ENCODE results near the gene WIPF2. TPM values are rescaled to one million over a fixed set of nuclear protein-coding genes. Genes with fewer than 3 reads are reported as not detected.

The WIPF2 gene
- total RNA-seq, 1 donor from 2014 or later, result 25.4 TPM

- no peaks in the 10 kb centered on the region for H3K36me3 Mint-ChIP-seq (ENCODE audit: unreplicated experiment)
- H3K27me3 Mint-ChIP-seq (ENCODE audit: unreplicated experiment), result no peaks in the 10 kb centered on the region
- peaks cover 2% of the 10 kb centered on the region for H3K4me1 Mint-ChIP-seq (ENCODE audit: low read depth, unreplicated experiment)
- H3K27ac Mint-ChIP-seq (ENCODE audit: unreplicated experiment), result no peak overlapping the region
- H3K4me3 Mint-ChIP-seq (ENCODE audit: unreplicated experiment), result no peak overlapping the region
- no peak for TF ChIP-seq CTCF (IDR thresholded peaks at IDR 0.05; ENCODE audit: partially characterized antibody, unreplicated experiment)
- no peaks in the 10 kb centered on the region for H3K9me3 Mint-ChIP-seq (ENCODE audit: unreplicated experiment)
- no peak for DNase-seq
Observed at GRCh38 chr17:40247926-40248495, 28.9 kb downstream of the WIPF2 start.

- no peak overlapping the region for H3K27ac Mint-ChIP-seq (ENCODE audit: unreplicated experiment)
- no peak for DNase-seq
- no peak overlapping the region for H3K4me3 Mint-ChIP-seq (ENCODE audit: unreplicated experiment)
- no peaks in the 10 kb centered on the region for H3K27me3 Mint-ChIP-seq (ENCODE audit: unreplicated experiment)
- TF ChIP-seq CTCF (IDR thresholded peaks at IDR 0.05; ENCODE audit: partially characterized antibody, unreplicated experiment), result no peak
- no peaks in the 10 kb centered on the region for H3K4me1 Mint-ChIP-seq (ENCODE audit: low read depth, unreplicated experiment)
- no peaks in the 10 kb centered on the region for H3K36me3 Mint-ChIP-seq (ENCODE audit: unreplicated experiment)
- no peaks in the 10 kb centered on the region for H3K9me3 Mint-ChIP-seq (ENCODE audit: unreplicated experiment)
Observed at GRCh38 chr17:40248507-40248906, 29.4 kb downstream of the WIPF2 start.

- no peak for DNase-seq
- Mint-ChIP-seq H3K36me3 (ENCODE audit: unreplicated experiment) (no peaks in the 10 kb centered on the region), H3K4me1 (ENCODE audit: low read depth, unreplicated experiment) (no peaks in the 10 kb centered on the region), H3K27me3 (ENCODE audit: unreplicated experiment) (no peaks in the 10 kb centered on the region), H3K9me3 (ENCODE audit: unreplicated experiment) (no peaks in the 10 kb centered on the region), H3K4me3 (ENCODE audit: unreplicated experiment) (no peak overlapping the region), H3K27ac (ENCODE audit: unreplicated experiment) (no peak overlapping the region)
- no peak for TF ChIP-seq CTCF (IDR thresholded peaks at IDR 0.05; ENCODE audit: partially characterized antibody, unreplicated experiment)
Observed at GRCh38 chr17:40251576-40251975, 32.5 kb downstream of the WIPF2 start.

- Mint-ChIP-seq H3K4me3 (ENCODE audit: unreplicated experiment) (no peak overlapping the region), H3K4me1 (ENCODE audit: low read depth, unreplicated experiment) (no peaks in the 10 kb centered on the region), H3K36me3 (ENCODE audit: unreplicated experiment) (no peaks in the 10 kb centered on the region), H3K9me3 (ENCODE audit: unreplicated experiment) (no peaks in the 10 kb centered on the region), H3K27ac (ENCODE audit: unreplicated experiment) (no peak overlapping the region), H3K27me3 (ENCODE audit: unreplicated experiment) (peaks cover 2% of the 10 kb centered on the region)
- DNase-seq, result no peak
- no peak for TF ChIP-seq CTCF (IDR thresholded peaks at IDR 0.05; ENCODE audit: partially characterized antibody, unreplicated experiment)
Observed at GRCh38 chr17:40253565-40253964, 34.5 kb downstream of the WIPF2 start.

- H3K4me1 Mint-ChIP-seq (ENCODE audit: low read depth, unreplicated experiment), result no peaks in the 10 kb centered on the region
- no peak for TF ChIP-seq CTCF (IDR thresholded peaks at IDR 0.05; ENCODE audit: partially characterized antibody, unreplicated experiment)
- no peak overlapping the region for H3K4me3 Mint-ChIP-seq (ENCODE audit: unreplicated experiment)
- peaks cover 4% of the 10 kb centered on the region for H3K36me3 Mint-ChIP-seq (ENCODE audit: unreplicated experiment)
- no peaks in the 10 kb centered on the region for H3K9me3 Mint-ChIP-seq (ENCODE audit: unreplicated experiment)
- H3K27me3 Mint-ChIP-seq (ENCODE audit: unreplicated experiment), result peaks cover 2% of the 10 kb centered on the region
- H3K27ac Mint-ChIP-seq (ENCODE audit: unreplicated experiment), result no peak overlapping the region
- DNase-seq, result no peak
Observed at GRCh38 chr17:40259505-40259904, 40.4 kb downstream of the WIPF2 start.
